ENCODE data around the gene MBTD1.
"Not testable (repeated sequence)": the region's sequence is repeated elsewhere in the genome, so short reads cannot be mapped to it uniquely, and the experiment has no call there.

The MBTD1 gene

GRCh38 chr17:51259564-51260236, at the start of gene MBTD1:
TSS of gene MBTD1 (minus strand) at chr17:51260049. CDS start at chr17:51225161, 34,888 bp downstream.
- no peaks in the 10 kb centered on the region for H3K27me3 ChIP-seq (ENCODE audit: insufficient read depth, insufficient read length)
- H3K9me3 ChIP-seq (ENCODE audit: insufficient read depth, low read length): no peaks in the 10 kb centered on the region
- DNase-seq (ENCODE audit: low read depth, low spot score): peak; percentile 88
- no peaks in the 10 kb centered on the region for H3K4me1 ChIP-seq (ENCODE audit: insufficient read depth, insufficient read length)
- peak within 1 kb of the TSS; percentile 96 for H3K4me3 ChIP-seq (ENCODE audit: insufficient read length, low read depth)
- TF ChIP-seq YY1 (IDR thresholded peaks at IDR 0.05; ENCODE audit: insufficient read depth, insufficient read length) (no peak), SUZ12 (IDR thresholded peaks at IDR 0.05; ENCODE audit: extremely low read depth, insufficient read depth, insufficient read length) (no peak), ZNF274 (IDR thresholded peaks at IDR 0.05; ENCODE audit: low read depth, low read length) (no peak)
- H3K36me3 ChIP-seq (ENCODE audit: insufficient read depth, insufficient read length, low read length): peaks cover 66% of the 10 kb centered on the region
- peak within 1 kb of the TSS; percentile 100 for H3K9ac ChIP-seq (ENCODE audit: insufficient read length, low read depth)

GRCh38 chr17:51305182-51305581, 45.3 kb upstream of the MBTD1 start:
- Histone ChIP-seq H3K9ac (ENCODE audit: insufficient read length, low read depth) (no peak overlapping the region), H3K27me3 (ENCODE audit: insufficient read depth, insufficient read length) (no peaks in the 10 kb centered on the region), H3K4me1 (ENCODE audit: insufficient read depth, insufficient read length) (no peaks in the 10 kb centered on the region), H3K36me3 (ENCODE audit: insufficient read depth, insufficient read length, low read length) (peaks cover under 1% of the 10 kb centered on the region), H3K9me3 (ENCODE audit: insufficient read depth, low read length) (no peaks in the 10 kb centered on the region), H3K4me3 (ENCODE audit: insufficient read length, low read depth) (no peak overlapping the region)
- no peak for DNase-seq (ENCODE audit: low read depth, low spot score)
- no peak for TF ChIP-seq ZNF274 (IDR thresholded peaks at IDR 0.05; ENCODE audit: low read depth, low read length)
- TF ChIP-seq SUZ12 (IDR thresholded peaks at IDR 0.05; ENCODE audit: extremely low read depth, insufficient read depth, insufficient read length): no peak
- TF ChIP-seq YY1 (IDR thresholded peaks at IDR 0.05; ENCODE audit: insufficient read depth, insufficient read length): no peak

GRCh38 chr17:51299859-51300258, 40.0 kb upstream of the MBTD1 start:
- Histone ChIP-seq H3K4me3 (ENCODE audit: insufficient read length, low read depth) (no peak overlapping the region), H3K9me3 (ENCODE audit: insufficient read depth, low read length) (no peaks in the 10 kb centered on the region), H3K4me1 (ENCODE audit: insufficient read depth, insufficient read length) (no peaks in the 10 kb centered on the region), H3K27me3 (ENCODE audit: insufficient read depth, insufficient read length) (no peaks in the 10 kb centered on the region), H3K9ac (ENCODE audit: insufficient read length, low read depth) (no peak overlapping the region), H3K36me3 (ENCODE audit: insufficient read depth, insufficient read length, low read length) (peaks cover 41% of the 10 kb centered on the region)
- no peak for TF ChIP-seq SUZ12 (IDR thresholded peaks at IDR 0.05; ENCODE audit: extremely low read depth, insufficient read depth, insufficient read length)
- no peak for TF ChIP-seq YY1 (IDR thresholded peaks at IDR 0.05; ENCODE audit: insufficient read depth, insufficient read length)
- TF ChIP-seq ZNF274 (IDR thresholded peaks at IDR 0.05; ENCODE audit: low read depth, low read length): no peak
- no peak for DNase-seq (ENCODE audit: low read depth, low spot score)

- no peak overlapping the region for H3K4me3 ChIP-seq (ENCODE audit: insufficient read length, low read depth)
- no peak overlapping the region for H3K9ac ChIP-seq (ENCODE audit: insufficient read length, low read depth)
- H3K4me1 ChIP-seq (ENCODE audit: insufficient read depth, insufficient read length): no peaks in the 10 kb centered on the region
- DNase-seq (ENCODE audit: low read depth, low spot score): peak; percentile 46
- TF ChIP-seq YY1 (IDR thresholded peaks at IDR 0.05; ENCODE audit: insufficient read depth, insufficient read length) (no peak), ZNF274 (IDR thresholded peaks at IDR 0.05; ENCODE audit: low read depth, low read length) (no peak), SUZ12 (IDR thresholded peaks at IDR 0.05; ENCODE audit: extremely low read depth, insufficient read depth, insufficient read length) (no peak)
- H3K9me3 ChIP-seq (ENCODE audit: insufficient read depth, low read length): no peaks in the 10 kb centered on the region
- H3K36me3 ChIP-seq (ENCODE audit: insufficient read depth, insufficient read length, low read length): peaks cover 45% of the 10 kb centered on the region
- H3K27me3 ChIP-seq (ENCODE audit: insufficient read depth, insufficient read length): no peaks in the 10 kb centered on the region
Measured at GRCh38 chr17:51298508-51299371, 38.9 kb upstream of the MBTD1 start.

GRCh38 chr17:51294338-51294737, 34.5 kb upstream of the MBTD1 start:
- H3K9me3 ChIP-seq (ENCODE audit: insufficient read depth, low read length); H3K27me3 ChIP-seq (ENCODE audit: insufficient read depth, insufficient read length); H3K4me3 ChIP-seq (ENCODE audit: insufficient read length, low read depth); DNase-seq (ENCODE audit: low read depth, low spot score); H3K9ac ChIP-seq (ENCODE audit: insufficient read length, low read depth); H3K4me1 ChIP-seq (ENCODE audit: insufficient read depth, insufficient read length): not testable (repeated sequence)
- H3K36me3 ChIP-seq (ENCODE audit: insufficient read depth, insufficient read length, low read length): peaks cover 76% of the 10 kb centered on the region

- no peaks in the 10 kb centered on the region for H3K9me3 ChIP-seq (ENCODE audit: insufficient read depth, low read length)
- TF ChIP-seq ZNF274 (IDR thresholded peaks at IDR 0.05; ENCODE audit: low read depth, low read length): no peak
- TF ChIP-seq SUZ12 (IDR thresholded peaks at IDR 0.05; ENCODE audit: extremely low read depth, insufficient read depth, insufficient read length): no peak
- TF ChIP-seq YY1 (IDR thresholded peaks at IDR 0.05; ENCODE audit: insufficient read depth, insufficient read length): no peak
- H3K27me3 ChIP-seq (ENCODE audit: insufficient read depth, insufficient read length): no peaks in the 10 kb centered on the region
- no peak overlapping the region for H3K9ac ChIP-seq (ENCODE audit: insufficient read length, low read depth)
- DNase-seq (ENCODE audit: low read depth, low spot score): no peak
- H3K36me3 ChIP-seq (ENCODE audit: insufficient read depth, insufficient read length, low read length): peaks cover 81% of the 10 kb centered on the region
- H3K4me3 ChIP-seq (ENCODE audit: insufficient read length, low read depth): no peak overlapping the region
- H3K4me1 ChIP-seq (ENCODE audit: insufficient read depth, insufficient read length): no peaks in the 10 kb centered on the region
Measured at GRCh38 chr17:51289696-51290111, 29.9 kb upstream of the MBTD1 start.

GRCh38 chr17:51287412-51287811, 27.6 kb upstream of the MBTD1 start:
- H3K9ac ChIP-seq (ENCODE audit: insufficient read length, low read depth): no peak overlapping the region
- TF ChIP-seq ZNF274 (IDR thresholded peaks at IDR 0.05; ENCODE audit: low read depth, low read length): no peak
- TF ChIP-seq SUZ12 (IDR thresholded peaks at IDR 0.05; ENCODE audit: extremely low read depth, insufficient read depth, insufficient read length): no peak
- TF ChIP-seq YY1 (IDR thresholded peaks at IDR 0.05; ENCODE audit: insufficient read depth, insufficient read length): no peak
- peaks cover 70% of the 10 kb centered on the region for H3K36me3 ChIP-seq (ENCODE audit: insufficient read depth, insufficient read length, low read length)
- no peak overlapping the region for H3K4me3 ChIP-seq (ENCODE audit: insufficient read length, low read depth)
- no peaks in the 10 kb centered on the region for H3K4me1 ChIP-seq (ENCODE audit: insufficient read depth, insufficient read length)
- H3K9me3 ChIP-seq (ENCODE audit: insufficient read depth, low read length): no peaks in the 10 kb centered on the region
- H3K27me3 ChIP-seq (ENCODE audit: insufficient read depth, insufficient read length): no peaks in the 10 kb centered on the region
- no peak for DNase-seq (ENCODE audit: low read depth, low spot score)

Measured in NT2/D1 (cell line).